Stimulated activated naive B cell treated with anti-CD40 and anti-IgM and Interleukin-4, amounts not matched to agents 10 μg/mL and 1 μg/mL and 100 μg/mL, for 72 hours (primary cell): ENCODE data around the gene RIIAD1.

Experiments
- ATAC-seq, 2 donors: fragments of 150-1000 bp; cut with Tn5 transposase; replicated peaks; 2 replicates each; pipeline ENCODE4 v1.10.0; 2021; ENCODE audit warnings: moderate library complexity in 1 of 2
- DNase-seq: peaks from one replicate; pipeline ENCODE4 v3.0.0; 2021
- H3K27ac Mint-ChIP-seq: one replicate; pipeline ENCODE4 v1.8.0; 2022; ENCODE audit warnings: mild to moderate bottlenecking, mixed read lengths
- H3K27me3 Mint-ChIP-seq, 2 donors: one replicate each; pipeline ENCODE4 v1.8.0; 2022; ENCODE audit warnings: mixed read lengths in 2 of 2
- H3K36me3 Mint-ChIP-seq, 2 donors: one replicate each; pipeline ENCODE4 v1.8.0; 2022; ENCODE audit warnings: mixed read lengths in 2 of 2, mild to moderate bottlenecking in 1 of 2
- H3K4me1 Mint-ChIP-seq, 2 donors: one replicate each; pipeline ENCODE4 v1.8.0; 2022; ENCODE audit warnings: mixed read lengths in 2 of 2, mild to moderate bottlenecking in 1 of 2
- H3K4me3 Mint-ChIP-seq, 2 donors: one replicate each; pipeline ENCODE4 v1.8.0; 2022; ENCODE audit warnings: mild to moderate bottlenecking in 2 of 2, mixed read lengths in 2 of 2, moderate library complexity in 1 of 2
- H3K9me3 Mint-ChIP-seq, 2 donors: one replicate each; pipeline ENCODE4 v1.8.0; 2022; ENCODE audit warnings: mixed read lengths in 2 of 2, mild to moderate bottlenecking in 1 of 2

Gene RIIAD1

GRCh38 chr1:151773702-151774101 is 52.4 kb downstream of the RIIAD1 start:
- Mint-ChIP-seq H3K4me3 (no peak overlapping the region), H3K9me3 (no peaks in the 10 kb centered on the region), H3K27me3 (no peaks in the 10 kb centered on the region), H3K4me1 (no peaks in the 10 kb centered on the region), H3K36me3 (peaks cover 17 to 35% of the 10 kb centered on the region in 2 donors), H3K27ac (no peak overlapping the region)
- DNase-seq: no peak
- no peak for ATAC-seq

- DNase-seq (no peak), ATAC-seq (no peak)
- no peak overlapping the region for H3K4me3 Mint-ChIP-seq
- no peak overlapping the region for H3K27ac Mint-ChIP-seq
- H3K9me3 Mint-ChIP-seq: no peaks in the 10 kb centered on the region
- H3K36me3 Mint-ChIP-seq: peaks cover 21 to 41% of the 10 kb centered on the region in 2 donors
- H3K4me1 Mint-ChIP-seq: no peaks in the 10 kb centered on the region
- no peaks in the 10 kb centered on the region for H3K27me3 Mint-ChIP-seq
These were observed 53.1 kb downstream of the RIIAD1 start for GRCh38 chr1:151774256-151774922.

GRCh38 chr1:151775894-151776664 is 54.8 kb downstream of the RIIAD1 start:
- Mint-ChIP-seq H3K9me3 (no peaks in the 10 kb centered on the region), H3K27me3 (no peaks in the 10 kb centered on the region), H3K36me3 (peaks cover 21 to 44% of the 10 kb centered on the region in 2 donors), H3K4me1 (no peaks in the 10 kb centered on the region), H3K4me3 (no peak overlapping the region), H3K27ac (no peak overlapping the region)
- DNase-seq (no peak), ATAC-seq (no peak)

GRCh38 chr1:151776665-151777062 is 55.3 kb downstream of the RIIAD1 start:
- Mint-ChIP-seq H3K9me3 (no peaks in the 10 kb centered on the region), H3K27me3 (no peaks in the 10 kb centered on the region), H3K36me3 (peaks cover 25 to 45% of the 10 kb centered on the region in 2 donors), H3K27ac (no peak overlapping the region), H3K4me3 (no peak overlapping the region), H3K4me1 (no peaks in the 10 kb centered on the region)
- ATAC-seq: no peak
- no peak for DNase-seq

- H3K36me3 Mint-ChIP-seq: peaks cover 25 to 44% of the 10 kb centered on the region in 2 donors
- no peaks in the 10 kb centered on the region for H3K4me1 Mint-ChIP-seq
- H3K27me3 Mint-ChIP-seq: no peaks in the 10 kb centered on the region
- H3K4me3 Mint-ChIP-seq: no peak overlapping the region
- no peak overlapping the region for H3K27ac Mint-ChIP-seq
- no peaks in the 10 kb centered on the region for H3K9me3 Mint-ChIP-seq
- ATAC-seq: no peak
- no peak for DNase-seq
These were observed 56.0 kb downstream of the RIIAD1 start for GRCh38 chr1:151777317-151777716.
